ENCODE measurements around the gene ATG2A.

The ATG2A gene

DNA sequence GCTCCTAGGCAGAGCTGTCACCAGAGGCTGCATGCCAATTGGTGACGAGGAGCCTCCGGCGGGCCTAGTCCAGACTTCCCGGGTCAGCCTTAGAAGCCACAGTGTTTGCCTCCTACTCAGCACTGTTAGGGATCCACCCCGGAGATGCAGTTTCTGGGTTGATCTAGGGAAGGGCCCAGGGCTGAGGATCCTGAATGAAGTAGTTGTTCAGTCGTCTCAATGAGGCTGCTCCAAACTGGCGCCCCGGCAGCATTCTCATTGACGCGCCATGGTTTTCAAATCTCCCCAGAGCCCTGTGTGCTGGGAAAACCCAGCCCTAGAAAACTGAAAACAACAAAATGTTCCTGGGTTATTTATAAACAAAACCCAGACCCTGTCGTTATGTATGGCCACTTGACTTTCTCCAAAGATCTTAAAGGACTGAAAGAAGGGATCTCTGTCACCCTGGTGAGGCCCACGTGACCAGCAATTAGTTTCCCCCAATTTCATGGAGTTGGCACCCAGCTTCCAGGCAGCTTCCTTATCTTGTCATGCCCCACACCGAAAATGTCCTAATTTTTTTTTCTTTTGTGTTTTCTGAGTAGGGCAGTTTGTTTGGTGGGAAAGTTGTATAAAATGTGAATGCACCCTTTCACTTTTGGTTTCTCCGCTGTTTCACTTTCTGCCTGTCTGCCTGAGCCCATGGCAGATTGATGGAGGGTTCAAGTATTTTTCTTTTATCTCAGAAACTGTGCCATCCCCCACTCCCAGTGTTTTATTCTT lies 36.6 kb downstream of the ATG2A start:
- TF ChIP-seq, protein P1, sequence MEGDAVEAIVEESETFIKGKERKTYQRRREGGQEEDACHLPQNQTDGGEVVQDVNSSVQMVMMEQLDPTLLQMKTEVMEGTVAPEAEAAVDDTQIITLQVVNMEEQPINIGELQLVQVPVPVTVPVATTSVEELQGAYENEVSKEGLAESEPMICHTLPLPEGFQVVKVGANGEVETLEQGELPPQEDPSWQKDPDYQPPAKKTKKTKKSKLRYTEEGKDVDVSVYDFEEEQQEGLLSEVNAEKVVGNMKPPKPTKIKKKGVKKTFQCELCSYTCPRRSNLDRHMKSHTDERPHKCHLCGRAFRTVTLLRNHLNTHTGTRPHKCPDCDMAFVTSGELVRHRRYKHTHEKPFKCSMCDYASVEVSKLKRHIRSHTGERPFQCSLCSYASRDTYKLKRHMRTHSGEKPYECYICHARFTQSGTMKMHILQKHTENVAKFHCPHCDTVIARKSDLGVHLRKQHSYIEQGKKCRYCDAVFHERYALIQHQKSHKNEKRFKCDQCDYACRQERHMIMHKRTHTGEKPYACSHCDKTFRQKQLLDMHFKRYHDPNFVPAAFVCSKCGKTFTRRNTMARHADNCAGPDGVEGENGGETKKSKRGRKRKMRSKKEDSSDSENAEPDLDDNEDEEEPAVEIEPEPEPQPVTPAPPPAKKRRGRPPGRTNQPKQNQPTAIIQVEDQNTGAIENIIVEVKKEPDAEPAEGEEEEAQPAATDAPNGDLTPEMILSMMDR (IDR thresholded peaks at IDR 0.05; ENCODE audit: insufficient read depth, missing control alignments) = no peak
- DNase-seq (ENCODE audit: insufficient read length, low spot score) (no peak), FAIRE-seq (no peak)

DNA sequence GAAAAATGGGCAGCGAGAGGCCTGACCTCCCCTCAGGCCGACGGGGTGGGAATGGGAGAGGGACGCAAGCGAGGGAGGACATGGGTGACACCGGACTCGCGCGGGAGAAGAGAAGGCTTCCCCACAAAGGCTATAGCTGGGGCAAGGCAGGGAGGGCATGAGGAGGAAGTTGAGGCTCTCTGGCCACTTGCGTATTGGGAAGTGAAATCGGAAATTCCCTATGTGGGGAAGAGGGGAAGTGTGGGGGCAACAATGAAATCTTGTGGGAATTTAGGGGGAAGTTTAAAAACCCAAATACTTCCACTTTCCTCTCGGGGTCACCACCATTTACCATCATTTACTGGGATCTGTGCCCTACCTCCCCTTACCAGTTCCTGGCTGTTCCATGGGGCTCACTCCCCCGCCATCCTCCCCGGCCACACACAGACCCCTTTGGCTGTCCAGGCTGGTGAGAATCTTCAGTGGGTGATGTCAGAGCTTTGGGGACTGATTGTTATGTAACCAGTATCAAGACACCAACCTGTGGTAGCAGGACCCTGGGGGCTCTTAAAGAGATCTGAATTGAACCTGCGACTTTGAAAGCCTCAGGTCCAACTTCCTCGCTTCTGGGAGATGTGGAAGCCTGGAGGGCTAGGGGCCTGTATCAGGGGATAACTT lies 37.6 kb downstream of the ATG2A start:
- DNase-seq (ENCODE audit: insufficient read length, low spot score) (no peak), FAIRE-seq (no peak)
- TF ChIP-seq, protein P1 (IDR thresholded peaks at IDR 0.05; ENCODE audit: insufficient read depth, missing control alignments) = no peak

DNA sequence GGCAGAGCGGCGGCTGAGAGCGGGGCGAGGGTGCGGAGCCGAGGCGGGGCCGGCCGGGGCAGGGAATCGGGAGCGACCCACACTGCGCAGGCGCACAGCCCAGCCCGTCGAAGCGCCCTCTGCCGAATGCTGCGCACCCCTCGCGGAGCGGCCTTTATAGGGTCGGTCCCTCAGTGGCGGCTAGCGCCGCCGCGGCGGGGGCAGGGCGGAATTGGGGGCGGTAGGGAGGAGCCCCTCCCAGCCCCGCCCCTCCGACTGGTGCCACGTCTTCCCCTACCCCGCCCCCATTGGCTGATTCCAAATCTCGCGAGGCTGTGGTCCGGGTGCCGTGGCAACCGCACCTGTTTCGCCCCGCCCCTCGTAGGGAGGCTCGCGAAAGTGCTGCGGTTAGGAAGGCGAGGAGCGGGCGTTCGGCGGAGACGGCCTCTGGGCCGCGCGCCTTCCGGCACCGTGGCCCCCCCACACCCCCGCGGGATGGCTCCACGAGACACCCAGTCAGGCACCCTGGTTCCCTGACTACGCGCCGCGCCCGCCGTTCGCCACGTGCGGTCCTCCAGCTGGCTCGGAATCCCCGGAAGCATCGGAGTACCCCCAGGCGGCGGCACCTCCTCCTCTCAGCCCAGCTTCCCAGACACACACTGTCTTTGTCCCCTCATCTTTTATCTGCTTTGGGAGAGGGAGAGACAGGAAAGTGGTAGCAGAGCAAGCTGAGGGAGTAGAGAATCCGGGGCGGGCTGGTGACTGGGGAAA lies 38.3 kb downstream of the ATG2A start, which contains the start of gene EHD1:
Gene EHD1 (minus strand): TSS at position 128 of the 750 bp plus-strand sequence. CDS start 157 bp downstream, outside the sequence.
- FAIRE-seq (no peak), DNase-seq (ENCODE audit: insufficient read length, low spot score) (peak; percentile 99)
- TF ChIP-seq, protein P1 (IDR thresholded peaks at IDR 0.05; ENCODE audit: insufficient read depth, missing control alignments) = peak; percentile 51

DNA sequence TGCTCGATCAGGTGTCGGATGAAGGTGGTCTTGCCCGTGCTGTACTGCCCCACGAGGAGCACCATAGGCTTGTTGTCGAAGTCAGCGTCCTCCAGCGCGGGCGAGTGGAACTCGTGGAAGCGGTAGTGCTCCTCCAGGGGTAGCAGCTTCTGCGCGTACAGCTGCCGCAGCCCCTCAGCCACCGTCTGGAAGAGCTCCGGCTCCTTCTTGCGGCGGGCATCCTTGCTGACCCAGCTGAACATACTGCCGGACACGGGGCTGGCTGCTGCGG lies 38.9 kb downstream of the ATG2A start:
- FAIRE-seq (no peak), DNase-seq (ENCODE audit: insufficient read length, low spot score) (no peak)
- TF ChIP-seq, protein P1 (IDR thresholded peaks at IDR 0.05; ENCODE audit: insufficient read depth, missing control alignments) = no peak

DNA sequence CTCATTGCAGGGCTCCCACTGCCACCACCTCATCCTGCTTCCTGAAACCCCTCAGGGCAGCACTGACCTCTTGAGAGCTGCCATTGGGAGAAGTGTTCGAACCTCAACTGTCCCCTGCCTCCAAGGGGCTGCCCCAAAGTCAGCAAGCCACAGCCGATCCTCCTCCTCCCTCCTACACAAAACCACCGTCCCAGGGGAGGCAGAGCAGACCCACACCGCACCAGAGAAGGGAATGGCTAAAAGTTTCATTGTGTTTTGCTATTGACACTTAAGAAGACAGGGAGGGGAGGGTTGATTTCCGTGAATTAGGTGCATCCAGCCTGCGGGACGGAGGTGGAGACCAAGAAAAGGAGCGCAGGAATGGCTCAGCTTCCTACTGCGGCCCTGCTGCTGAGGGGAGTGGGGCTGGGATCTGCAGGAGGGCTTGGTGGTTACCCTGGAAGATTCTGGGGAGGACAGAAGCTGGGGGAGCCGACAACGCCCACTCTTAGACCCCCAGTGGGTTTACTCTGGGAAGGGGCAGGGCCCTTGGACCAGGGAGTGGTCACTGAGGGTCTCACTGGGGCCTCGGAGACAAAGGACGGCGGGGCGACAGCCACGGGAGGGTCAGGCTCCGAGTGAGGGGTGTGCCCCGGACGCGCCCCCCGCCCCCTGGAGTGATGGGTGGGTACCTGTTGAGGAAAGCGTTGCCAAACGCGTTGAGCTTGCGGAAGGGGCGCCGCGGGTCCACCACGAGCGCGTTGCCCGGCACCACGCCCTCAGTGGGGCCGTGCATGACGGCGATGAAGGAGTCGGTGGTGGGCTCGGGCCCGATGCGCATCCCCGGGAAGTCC lies 39.4 kb downstream of the ATG2A start:
- FAIRE-seq (no peak), DNase-seq (ENCODE audit: insufficient read length, low spot score) (no peak)
- TF ChIP-seq, protein P1 (IDR thresholded peaks at IDR 0.05; ENCODE audit: insufficient read depth, missing control alignments) = no peak

DNA sequence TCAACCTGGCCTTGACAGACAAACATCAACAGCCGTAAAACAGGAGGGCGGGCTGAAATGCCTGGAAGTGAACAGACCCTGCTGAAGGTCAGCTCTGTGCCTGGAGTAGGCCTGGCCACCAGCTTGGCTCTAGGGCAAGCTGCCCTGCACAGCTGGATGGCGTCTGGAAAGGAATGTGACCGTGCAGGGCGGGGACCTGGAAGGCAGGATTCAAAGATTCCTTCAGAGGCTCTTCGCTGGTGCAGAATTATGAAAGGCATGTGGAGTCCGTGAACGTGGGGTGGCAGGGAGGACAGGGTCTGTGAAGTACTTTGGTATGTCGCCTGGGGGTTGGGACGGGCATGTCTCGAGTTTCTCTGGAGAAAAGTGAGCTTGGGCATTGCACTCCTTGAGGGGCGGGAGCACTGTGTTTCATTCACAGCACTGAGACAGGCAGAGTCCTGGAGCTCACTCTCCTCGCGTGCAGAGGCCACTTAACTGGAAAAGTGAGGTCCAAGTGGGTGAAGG lies 40.1 kb downstream of the ATG2A start:
- DNase-seq (ENCODE audit: insufficient read length, low spot score) (no peak), FAIRE-seq (no peak)
- TF ChIP-seq, protein P1 (IDR thresholded peaks at IDR 0.05; ENCODE audit: insufficient read depth, missing control alignments) = no peak
